Fibroblast of gingiva (primary cell): ENCODE data around the gene MAP6.
"Not testable (repeated sequence)": the region's sequence is repeated elsewhere in the genome, so short reads cannot be mapped to it uniquely, and the experiment has no call there.

Experiments
- DNase-seq: peaks from one replicate; pipeline ENCODE4 v3.0.0-alpha.2; 2011; ENCODE audit warnings: low read depth

Gene MAP6

GRCh38 chr11:75591966-75592365 lies 76.9 kb downstream of the MAP6 start:
- no peak for DNase-seq

- no peak for DNase-seq
Measured at GRCh38 chr11:75591371-75591770, 77.5 kb downstream of the MAP6 start.

GRCh38 chr11:75589933-75590332 lies 78.9 kb downstream of the MAP6 start:
- DNase-seq, result no peak

- DNase-seq, result no peak
Measured at GRCh38 chr11:75589051-75589450, 79.8 kb downstream of the MAP6 start.

GRCh38 chr11:75588051-75588481 lies 80.8 kb downstream of the MAP6 start:
- no peak for DNase-seq

GRCh38 chr11:75586395-75586794 lies 82.4 kb downstream of the MAP6 start:
- DNase-seq, result no peak

- no peak for DNase-seq
Measured at GRCh38 chr11:75585293-75585670, 83.6 kb downstream of the MAP6 start.

GRCh38 chr11:75584659-75585292 lies 84.1 kb downstream of the MAP6 start:
- not testable (repeated sequence) for DNase-seq

GRCh38 chr11:75583718-75584658 lies 84.8 kb downstream of the MAP6 start:
- DNase-seq, result peak; percentile 74

GRCh38 chr11:75582895-75583717 lies 85.7 kb downstream of the MAP6 start:
- DNase-seq, result peak; percentile 62

GRCh38 chr11:75582506-75582894 lies 86.3 kb downstream of the MAP6 start:
- DNase-seq, result no peak

- no peak for DNase-seq
Measured at GRCh38 chr11:75579841-75580240, 89.0 kb downstream of the MAP6 start.

- no peak for DNase-seq
Measured at GRCh38 chr11:75578977-75579376, 89.9 kb downstream of the MAP6 start.

- peak; percentile 41 for DNase-seq
Measured at GRCh38 chr11:75577207-75577606, 91.6 kb downstream of the MAP6 start.

- peak; percentile 87 for DNase-seq
Measured at GRCh38 chr11:75576499-75576918, 92.3 kb downstream of the MAP6 start.

GRCh38 chr11:75576017-75576416 lies 92.8 kb downstream of the MAP6 start:
- peak; percentile 17 for DNase-seq

GRCh38 chr11:75574698-75575602 lies 93.9 kb downstream of the MAP6 start:
- peak; percentile 35 for DNase-seq

GRCh38 chr11:75572744-75573143 lies 96.1 kb downstream of the MAP6 start:
- no peak for DNase-seq

- no peak for DNase-seq
Measured at GRCh38 chr11:75571625-75572024, 97.2 kb downstream of the MAP6 start.

- DNase-seq, result no peak
Measured at GRCh38 chr11:75570559-75571139, 98.2 kb downstream of the MAP6 start.

GRCh38 chr11:75568616-75569219 lies 100.1 kb downstream of the MAP6 start:
- no peak for DNase-seq
